HEK293 (cell line): ENCODE data around the gene DNMT1.

Experiments
- CTCF ChIA-PET: fragments of 350-600 bp; formaldehyde crosslinking; extraction: SDS; loops from one replicate; lab custom pipeline; 2021; ENCODE audit warnings: antibody characterized with exemption; lab: Yijun Ruan, JAX
- POLR2A ChIA-PET: fragments of 300-600 bp; formaldehyde crosslinking; extraction: SDS; loops from one replicate; lab custom pipeline; 2020; ENCODE audit warnings: antibody characterized with exemption, inconsistent platforms; lab: Yijun Ruan, JAX
- H3K27ac ChIP-seq: fragments of 200-500 bp; sonication (Bioruptor generic); 2 replicates; pipeline ENCODE4 v1.5.1; 2014; ENCODE audit warnings: low read depth, low read length, control low read depth, inconsistent platforms; ENCODE audit errors: extremely low read depth
- H3K36me3 ChIP-seq, 2 experiments: fragments of 200-500 bp in 1 of 2; sonication (Bioruptor generic) in 1 of 2; 1 replicate in 1 of 2; 2 replicates in 1 of 2; pipeline ENCODE4 v1.5.1; 2014 to 2017; ENCODE audit warnings: inconsistent platforms in 2 of 2, low read length in 2 of 2; ENCODE audit not compliant: control insufficient read depth in 2 of 2, insufficient read depth in 1 of 2
- H3K4me1 ChIP-seq: fragments of 200-500 bp; sonication (Bioruptor generic); 2 replicates; pipeline ENCODE4 v1.5.1; 2014; ENCODE audit warnings: mild to moderate bottlenecking, low read length, inconsistent platforms; ENCODE audit not compliant: control insufficient read depth, insufficient read depth
- H3K4me3 ChIP-seq: 2 replicates; pipeline ENCODE4 v1.5.1; 2011; ENCODE audit warnings: low read depth, mild to moderate bottlenecking, control low read depth, low read length, moderate library complexity
- H3K9me3 ChIP-seq: fragments of 200-500 bp; sonication (Bioruptor generic); 2 replicates; pipeline ENCODE4 v1.5.1; 2014; ENCODE audit warnings: low read depth, low read length, inconsistent platforms; ENCODE audit not compliant: control insufficient read depth, insufficient read depth
- BCL6B ChIP-seq: fragments of 450-650 bp; formaldehyde crosslinking; IDR thresholded peaks from 2 replicates; pipeline ENCODE4 v1.5.1; 2017; ENCODE audit warnings: missing biosample characterization, missing genetic modification characterization
- GLIS2 ChIP-seq: fragments of 450-650 bp; formaldehyde crosslinking; IDR thresholded peaks from 2 replicates; pipeline ENCODE4 v1.5.1; 2016; ENCODE audit warnings: missing biosample characterization, missing genetic modification characterization
- OVOL3 ChIP-seq: fragments of 450-650 bp; formaldehyde crosslinking; IDR thresholded peaks from 2 replicates; pipeline ENCODE4 v1.5.1; 2016; ENCODE audit warnings: missing biosample characterization, missing genetic modification characterization
- RBAK ChIP-seq: fragments of 450-650 bp; formaldehyde crosslinking; IDR thresholded peaks from 2 replicates; pipeline ENCODE4 v1.5.1; 2016; ENCODE audit warnings: missing biosample characterization, missing genetic modification characterization
- SP3 ChIP-seq: fragments of 450-650 bp; formaldehyde crosslinking; IDR thresholded peaks from 2 replicates; pipeline ENCODE4 v1.5.1; 2016; ENCODE audit warnings: missing biosample characterization, missing genetic modification characterization
- TCF7L2 ChIP-seq: IDR thresholded peaks from 2 replicates; pipeline ENCODE4 v1.6.1; 2011; ENCODE audit warnings: low read depth, mild to moderate bottlenecking, inconsistent platforms, low read length, moderate library complexity, borderline replicate concordance
- TRIM28 ChIP-seq: IDR thresholded peaks from 2 replicates; pipeline ENCODE4 v1.6.1; 2011; ENCODE audit warnings: low read length, control low read depth, borderline replicate concordance
- ZBTB26 ChIP-seq: fragments of 450-650 bp; formaldehyde crosslinking; optimal IDR thresholded peaks from 2 replicates; pipeline ENCODE3; 2016; ENCODE audit warnings: missing biosample characterization, mild to moderate bottlenecking, missing genetic modification characterization
- ZEB2 ChIP-seq: fragments of 450-650 bp; formaldehyde crosslinking; IDR thresholded peaks from 2 replicates; pipeline ENCODE4 v1.5.1; 2016; ENCODE audit warnings: missing biosample characterization, missing genetic modification characterization
- ZFP41 ChIP-seq: fragments of 450-650 bp; formaldehyde crosslinking; IDR thresholded peaks from 2 replicates; pipeline ENCODE4 v1.5.1; 2016; ENCODE audit warnings: missing biosample characterization, missing genetic modification characterization, borderline replicate concordance
- ZNF114 ChIP-seq: fragments of 450-650 bp; formaldehyde crosslinking; IDR thresholded peaks from 2 replicates; pipeline ENCODE4 v1.5.0; 2017; ENCODE audit warnings: missing biosample characterization, missing genetic modification characterization
- ZNF184 ChIP-seq: fragments of 450-650 bp; IDR thresholded peaks from 2 replicates; pipeline ENCODE4 v1.5.1; 2018; ENCODE audit warnings: missing biosample characterization, mild to moderate bottlenecking, missing genetic modification characterization
- ZNF19 ChIP-seq: fragments of 450-650 bp; formaldehyde crosslinking; IDR thresholded peaks from 2 replicates; pipeline ENCODE4; 2016; ENCODE audit warnings: missing biosample characterization, missing genetic modification characterization, low read depth
- ZNF239 ChIP-seq: fragments of 450-650 bp; formaldehyde crosslinking; IDR thresholded peaks from 2 replicates; pipeline ENCODE4 v1.5.1; 2016; ENCODE audit warnings: missing biosample characterization, missing genetic modification characterization
- ZNF248 ChIP-seq: fragments of 450-650 bp; formaldehyde crosslinking; IDR thresholded peaks from 2 replicates; pipeline ENCODE4 v1.5.1; 2017; ENCODE audit warnings: missing biosample characterization, missing genetic modification characterization
- ZNF341 ChIP-seq: fragments of 450-650 bp; formaldehyde crosslinking; IDR thresholded peaks from 2 replicates; pipeline ENCODE4; 2016; ENCODE audit warnings: low read depth, missing biosample characterization, missing genetic modification characterization
- ZNF398 ChIP-seq: fragments of 450-650 bp; formaldehyde crosslinking; IDR thresholded peaks from 2 replicates; pipeline ENCODE4 v1.5.1; 2017; ENCODE audit warnings: missing biosample characterization, missing genetic modification characterization
- ZNF561 ChIP-seq: fragments of 450-650 bp; IDR thresholded peaks from 2 replicates; pipeline ENCODE4 v1.5.1; 2018; ENCODE audit warnings: missing biosample characterization, missing genetic modification characterization, borderline replicate concordance
- ZNF623 ChIP-seq: fragments of 450-650 bp; formaldehyde crosslinking; IDR thresholded peaks from 2 replicates; pipeline ENCODE4 v1.5.1; 2016; ENCODE audit warnings: missing biosample characterization, missing genetic modification characterization
- ZNF658 ChIP-seq: fragments of 450-650 bp; formaldehyde crosslinking; IDR thresholded peaks from 2 replicates; pipeline ENCODE4; 2016; ENCODE audit warnings: missing biosample characterization, missing genetic modification characterization
- ZNF670 ChIP-seq: fragments of 450-650 bp; formaldehyde crosslinking; IDR thresholded peaks from 2 replicates; pipeline ENCODE4 v1.5.1; 2016; ENCODE audit warnings: missing biosample characterization, missing genetic modification characterization, low read depth
- ZNF677 ChIP-seq: fragments of 450-650 bp; IDR thresholded peaks from 2 replicates; pipeline ENCODE4 v1.5.0; 2018; ENCODE audit warnings: missing biosample characterization, mild to moderate bottlenecking, missing genetic modification characterization, moderate library complexity
- ZNF776 ChIP-seq: fragments of 450-650 bp; formaldehyde crosslinking; IDR thresholded peaks from 2 replicates; pipeline ENCODE4 v1.5.0; 2017; ENCODE audit warnings: missing biosample characterization, missing genetic modification characterization, borderline replicate concordance

DNMT1 gene

DNA sequence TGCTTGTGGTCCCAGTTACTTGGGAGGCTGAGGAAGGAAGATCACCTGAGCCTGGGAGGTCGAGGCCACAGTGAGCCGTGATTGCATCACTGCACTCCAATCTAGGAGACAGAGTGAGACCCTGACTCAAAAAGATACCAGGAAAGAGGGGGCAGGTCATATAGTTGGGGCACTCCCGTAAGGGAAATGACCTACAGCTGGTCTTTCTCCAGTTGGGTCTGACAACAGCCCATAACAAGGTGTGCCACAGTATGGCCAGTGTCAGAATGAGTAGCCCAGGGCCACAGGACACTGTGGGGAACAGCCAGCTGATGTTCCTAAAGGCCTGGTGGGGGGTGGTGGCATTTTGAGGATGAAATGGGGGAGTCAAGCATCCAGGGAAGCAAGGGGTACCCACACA, 10.8 kb downstream of the DNMT1 start:
- H3K36me3 ChIP-seq = peaks cover 49 to 87% of the 10 kb centered on the region in 2 experiments
- H3K27ac ChIP-seq = peak overlapping the region; percentile 37; the same call in 1 of the 2 replicates

DNA sequence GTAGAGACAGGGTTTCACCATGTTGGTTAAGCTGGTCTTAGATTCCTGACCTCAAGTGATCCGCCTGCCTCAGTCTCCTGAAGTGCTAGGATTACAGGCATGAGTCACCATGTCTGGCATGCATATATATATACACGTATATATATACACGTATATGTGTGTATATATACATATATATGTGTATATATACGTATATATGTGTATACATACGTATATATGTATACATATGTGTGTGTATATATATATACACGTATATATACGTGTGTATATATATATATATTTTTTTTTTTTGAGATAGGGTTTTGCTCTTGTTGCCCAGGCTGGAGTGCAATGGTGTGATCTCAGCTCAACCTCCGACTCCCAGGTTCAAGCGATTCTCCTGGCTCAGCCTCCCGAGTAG, 11.9 kb downstream of the DNMT1 start:
- no peak overlapping the region for H3K4me3 ChIP-seq
- H3K36me3 ChIP-seq = peaks cover 57 to 76% of the 10 kb centered on the region in 2 experiments
- H3K4me1 ChIP-seq = no peaks in the 10 kb centered on the region
- no peaks in the 10 kb centered on the region for H3K9me3 ChIP-seq
- POLR2A ChIA-PET = interaction anchor here (1.0 kb wide), 1 partner anchor 12 kb away, joined by 4 read pairs; the partner anchor contains the start of gene DNMT1
- TF ChIP-seq ZNF19 (tag by site-specific recombination) (no peak), GLIS2 (tag by site-specific recombination) (no peak), TCF7L2 (no peak)
- CTCF ChIA-PET = interaction anchor here (1.4 kb wide), 1 partner anchor 12 kb away, joined by 5 read pairs; the partner anchor contains the start of gene DNMT1
- H3K27ac ChIP-seq = no peak overlapping the region

More for the DNA sequence above, 10.8 kb downstream of the DNMT1 start:
- no peaks in the 10 kb centered on the region for H3K4me1 ChIP-seq
- H3K9me3 ChIP-seq = no peaks in the 10 kb centered on the region
- CTCF ChIA-PET = interaction anchor here (0.6 kb wide), 2 partner anchors 66 to 204 kb away, joined by 4 to 10 read pairs; no protein-coding TSS in a partner anchor
- POLR2A ChIA-PET = interaction anchor here (1.2 kb wide), 1 partner anchor 11 kb away, joined by 3 read pairs; the partner anchor contains the start of gene DNMT1
- H3K4me3 ChIP-seq = no peak overlapping the region
- TF ChIP-seq OVOL3 (no peak), ZNF341 (tag by site-specific recombination) (0 out of 2 replicates have a peak, but pooled peaks have one; percentile 16), ZNF398 (tag by site-specific recombination) (no peak), TRIM28 (no peak)
- TF ChIP-seq, all 188 proteins: peak for 1

GRCh38 chr19:10182076-10182475, 12.7 kb downstream of the DNMT1 start:
- ChIA-PET POLR2A (interaction anchor here (1.0 kb wide), 1 partner anchor 13 kb away, joined by 4 read pairs; the partner anchor contains the start of gene DNMT1), CTCF (interaction anchor here (1.4 to 1.8 kb wide), 2 partner anchors 13 to 68 kb away, joined by 5 to 6 read pairs; partner anchors contain the start of gene DNMT1)
- H3K9me3 ChIP-seq = no peaks in the 10 kb centered on the region
- peaks cover 64 to 75% of the 10 kb centered on the region in 2 experiments for H3K36me3 ChIP-seq
- no peak overlapping the region for H3K27ac ChIP-seq
- no peaks in the 10 kb centered on the region for H3K4me1 ChIP-seq
- TF ChIP-seq ZNF239 (tag by site-specific recombination) (no peak), ZNF623 (tag by site-specific recombination) (no peak), ZFP41 (tag by site-specific recombination) (no peak), ZNF248 (no peak), ZEB2 (tag by site-specific recombination) (no peak), ZNF561 (tag by site-specific recombination) (no peak), ZNF184 (tag by site-specific recombination) (no peak), SP3 (tag by site-specific recombination) (no peak), ZNF677 (tag by site-specific recombination) (no peak), ZNF658 (tag by site-specific recombination) (no peak), ZNF398 (tag by site-specific recombination) (no peak), BCL6B (tag by site-specific recombination) (no peak), ZNF670 (tag by site-specific recombination) (no peak), ZBTB26 (tag by site-specific recombination) (no peak), RBAK (no peak), ZNF776 (tag by site-specific recombination) (no peak), ZNF114 (tag by site-specific recombination) (no peak)
- no peak overlapping the region for H3K4me3 ChIP-seq
